Measurements from ENCODE around the gene PNMA6E.

Gene PNMA6E

DNA sequence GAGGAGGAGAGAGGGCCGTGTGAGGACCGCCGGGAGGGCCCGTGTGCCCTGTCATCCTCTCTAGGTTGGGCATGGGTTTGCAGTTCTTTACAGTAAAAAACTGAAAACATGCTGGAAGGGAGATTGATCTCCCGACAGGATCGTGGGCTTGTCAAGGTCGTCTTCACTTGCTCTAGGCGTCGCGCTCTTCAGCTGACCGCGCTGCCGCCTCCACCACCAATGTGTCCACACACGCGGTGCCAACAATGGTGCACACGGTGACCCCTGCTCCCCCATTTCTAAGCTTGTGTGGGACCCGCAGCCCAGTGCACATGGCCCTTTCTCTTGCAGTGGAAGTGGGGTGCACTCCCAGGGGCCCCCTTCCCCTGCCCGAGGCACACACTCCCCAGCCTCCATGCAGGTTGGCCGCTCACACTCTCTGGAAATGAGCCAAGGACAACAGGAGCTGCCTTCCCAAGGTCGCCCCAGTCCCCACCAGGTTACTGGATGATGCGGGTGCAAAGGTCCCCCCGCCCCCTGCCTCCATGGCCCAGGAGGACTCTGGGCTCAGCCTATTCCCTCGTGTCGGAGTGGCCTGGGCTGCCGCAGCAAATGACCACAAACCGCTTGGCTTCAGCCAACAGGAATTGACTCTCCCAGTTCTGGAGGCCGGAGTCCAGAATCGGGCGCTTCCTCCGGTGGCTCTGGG lies 8.4 kb upstream of the PNMA6E start:
- H3K27ac ChIP-seq: no peak overlapping the region
- CTCF ChIA-PET: no interaction called here
- no peak for DNase-seq (ENCODE audit: low spot score)
- TF ChIP-seq, protein P1, sequence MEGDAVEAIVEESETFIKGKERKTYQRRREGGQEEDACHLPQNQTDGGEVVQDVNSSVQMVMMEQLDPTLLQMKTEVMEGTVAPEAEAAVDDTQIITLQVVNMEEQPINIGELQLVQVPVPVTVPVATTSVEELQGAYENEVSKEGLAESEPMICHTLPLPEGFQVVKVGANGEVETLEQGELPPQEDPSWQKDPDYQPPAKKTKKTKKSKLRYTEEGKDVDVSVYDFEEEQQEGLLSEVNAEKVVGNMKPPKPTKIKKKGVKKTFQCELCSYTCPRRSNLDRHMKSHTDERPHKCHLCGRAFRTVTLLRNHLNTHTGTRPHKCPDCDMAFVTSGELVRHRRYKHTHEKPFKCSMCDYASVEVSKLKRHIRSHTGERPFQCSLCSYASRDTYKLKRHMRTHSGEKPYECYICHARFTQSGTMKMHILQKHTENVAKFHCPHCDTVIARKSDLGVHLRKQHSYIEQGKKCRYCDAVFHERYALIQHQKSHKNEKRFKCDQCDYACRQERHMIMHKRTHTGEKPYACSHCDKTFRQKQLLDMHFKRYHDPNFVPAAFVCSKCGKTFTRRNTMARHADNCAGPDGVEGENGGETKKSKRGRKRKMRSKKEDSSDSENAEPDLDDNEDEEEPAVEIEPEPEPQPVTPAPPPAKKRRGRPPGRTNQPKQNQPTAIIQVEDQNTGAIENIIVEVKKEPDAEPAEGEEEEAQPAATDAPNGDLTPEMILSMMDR (conservative IDR thresholded peaks at IDR 0.05; ENCODE audit: low read depth): no peak
- POLR2A ChIA-PET (ENCODE audit: low non-redundant PET): no interaction called here

DNA sequence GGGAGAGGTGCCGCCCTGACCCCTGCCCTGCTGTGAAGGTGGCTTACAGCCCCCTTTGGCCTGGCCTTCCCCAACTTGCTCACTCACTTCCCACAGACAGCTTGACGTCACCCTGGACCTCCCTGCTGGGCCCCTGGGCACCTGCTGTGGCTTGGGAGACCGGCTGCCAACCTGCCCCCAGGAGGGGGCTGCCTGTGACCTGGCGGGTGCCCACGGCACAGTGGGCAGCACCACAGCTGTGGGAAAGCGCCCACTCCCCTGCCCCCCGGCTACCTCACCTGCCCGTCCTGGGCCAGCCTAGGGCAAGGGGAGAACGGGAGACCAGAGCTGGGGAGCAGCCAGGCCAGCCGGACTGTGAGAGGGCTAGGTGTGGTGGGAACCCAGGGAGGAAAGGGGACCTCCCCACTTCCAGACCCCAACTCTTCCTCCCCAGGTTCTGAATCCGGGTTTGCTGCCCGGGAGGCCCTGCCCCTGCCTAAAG lies 7.8 kb upstream of the PNMA6E start:
- DNase-seq (ENCODE audit: low spot score): no peak
- no peak overlapping the region for H3K27ac ChIP-seq
- ChIA-PET POLR2A (ENCODE audit: low non-redundant PET) (no interaction called here), CTCF (no interaction called here)
- TF ChIP-seq, protein P1 (conservative IDR thresholded peaks at IDR 0.05; ENCODE audit: low read depth): no peak

DNA sequence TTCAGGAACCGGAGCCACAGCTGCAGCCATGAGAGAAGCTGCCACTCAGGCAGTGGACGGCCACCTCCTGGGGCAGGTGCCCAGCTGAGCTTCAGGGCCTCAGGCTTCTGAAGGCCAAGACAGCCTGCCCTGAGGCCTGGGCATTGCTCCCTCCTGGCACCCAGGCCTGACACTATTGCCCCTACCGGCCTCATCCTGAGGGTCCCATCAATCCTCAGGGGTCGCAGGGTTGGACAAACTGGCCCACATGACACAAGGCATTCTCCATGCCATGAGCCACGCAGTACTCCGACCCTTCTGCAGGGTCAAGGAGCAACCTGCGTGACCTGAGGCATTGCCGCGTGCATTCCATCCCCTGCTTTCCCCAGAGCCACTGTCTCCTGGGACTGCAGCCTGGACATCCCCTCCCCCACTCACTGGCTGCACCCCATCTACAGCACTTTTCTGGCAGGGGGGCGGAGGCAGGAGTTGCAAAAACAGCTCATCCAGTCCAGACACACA lies 7.1 kb upstream of the PNMA6E start:
- ChIA-PET CTCF (no interaction called here), POLR2A (ENCODE audit: low non-redundant PET) (no interaction called here)
- DNase-seq (ENCODE audit: low spot score): no peak
- H3K27ac ChIP-seq: no peak overlapping the region
- TF ChIP-seq, protein P1 (conservative IDR thresholded peaks at IDR 0.05; ENCODE audit: low read depth): no peak

DNA sequence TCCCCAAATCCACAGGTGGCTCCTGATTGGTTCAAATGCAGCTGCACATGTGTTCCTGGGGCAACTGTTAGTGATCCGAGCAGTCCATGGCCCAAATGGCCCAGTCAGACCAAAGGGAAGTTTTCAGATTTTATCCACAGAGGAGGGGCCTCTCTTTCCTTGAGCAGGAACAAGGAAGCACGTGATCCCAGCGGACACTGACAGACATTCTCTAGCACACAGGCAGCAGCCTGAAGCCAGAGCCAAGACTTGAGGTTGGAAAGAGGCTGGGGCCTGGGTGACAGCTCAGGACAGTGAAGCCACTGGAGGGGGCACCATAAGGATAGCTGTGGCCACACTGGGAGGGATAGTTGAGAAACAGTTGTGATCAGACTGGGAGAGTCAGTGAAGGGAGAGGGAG lies 6.6 kb upstream of the PNMA6E start:
- ChIA-PET POLR2A (ENCODE audit: low non-redundant PET) (no interaction called here), CTCF (no interaction called here)
- no peak for DNase-seq (ENCODE audit: low spot score)
- TF ChIP-seq, protein P1 (conservative IDR thresholded peaks at IDR 0.05; ENCODE audit: low read depth): no peak
- H3K27ac ChIP-seq: no peak overlapping the region

DNA sequence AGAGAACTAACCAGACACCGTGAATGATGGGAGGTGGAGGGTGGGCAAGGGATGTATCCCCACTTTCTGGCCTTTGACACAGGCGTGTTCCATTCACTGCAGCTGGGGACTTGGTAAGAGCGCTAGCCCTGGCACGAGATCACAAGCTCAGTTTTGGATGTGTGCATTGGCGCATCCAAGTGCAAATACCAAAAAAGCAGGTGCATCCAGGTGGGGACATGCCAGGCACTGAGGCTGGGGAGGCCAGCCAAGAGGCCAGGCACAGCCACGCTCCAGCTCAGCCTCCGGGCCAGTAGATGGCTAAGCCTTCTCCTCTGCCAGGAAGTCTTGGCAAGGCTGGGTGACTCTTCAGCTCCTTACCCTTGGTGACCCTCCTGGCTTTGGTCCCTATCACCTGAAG lies 5.8 kb upstream of the PNMA6E start:
- no peak overlapping the region for H3K27ac ChIP-seq
- ChIA-PET POLR2A (ENCODE audit: low non-redundant PET) (no interaction called here), CTCF (interaction anchor here (0.6 kb wide), 1 partner anchor 18 kb away, joined by 3 read pairs; no protein-coding TSS in a partner anchor)
- DNase-seq (ENCODE audit: low spot score): no peak
- TF ChIP-seq, protein P1 (conservative IDR thresholded peaks at IDR 0.05; ENCODE audit: low read depth): no peak

DNA sequence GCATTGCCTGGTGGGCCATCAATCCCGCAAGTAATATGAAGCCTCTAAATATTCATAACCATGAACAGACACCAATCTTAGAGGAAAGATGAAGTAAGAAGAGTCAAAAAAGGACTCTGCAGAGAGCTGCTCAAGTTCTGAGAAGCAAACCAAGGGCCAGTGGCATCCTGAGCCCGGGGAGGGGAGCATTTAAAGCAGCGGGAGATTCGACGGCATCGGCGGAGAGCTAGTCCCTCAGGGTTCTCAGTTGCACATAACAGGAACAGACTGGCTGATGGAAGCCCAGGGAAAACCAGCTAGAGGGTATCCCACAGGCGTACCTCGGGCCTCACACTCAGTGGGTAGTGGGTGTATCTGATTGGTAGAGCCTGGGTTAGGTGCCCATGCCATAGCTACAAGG lies 4.9 kb upstream of the PNMA6E start:
- H3K27ac ChIP-seq: no peak overlapping the region
- DNase-seq (ENCODE audit: low spot score): no peak
- TF ChIP-seq, protein P1 (conservative IDR thresholded peaks at IDR 0.05; ENCODE audit: low read depth): no peak
- ChIA-PET POLR2A (ENCODE audit: low non-redundant PET) (no interaction called here), CTCF (no interaction called here)
